Measurements from ENCODE around the gene AFF3.

The AFF3 gene

GRCh38 chr2:99597616-99598015 lies 544.8 kb downstream of the AFF3 start:
- peak; percentile 76 for DNase-seq (ENCODE audit: low spot score)

- no peak for DNase-seq (ENCODE audit: low spot score)
Observed at GRCh38 chr2:99595373-99595772, 547.0 kb downstream of the AFF3 start.

- DNase-seq (ENCODE audit: low spot score), result no peak
Observed at GRCh38 chr2:99593692-99594427, 548.5 kb downstream of the AFF3 start.

GRCh38 chr2:99576775-99577174 lies 565.6 kb downstream of the AFF3 start:
- no peak for DNase-seq (ENCODE audit: low spot score)

- DNase-seq (ENCODE audit: low spot score), result no peak
Observed at GRCh38 chr2:99573634-99574251, 568.6 kb downstream of the AFF3 start.

- DNase-seq (ENCODE audit: low spot score), result peak; percentile 16
Observed at GRCh38 chr2:99572373-99573164, 569.8 kb downstream of the AFF3 start.

- peak; percentile 42 for DNase-seq (ENCODE audit: low spot score)
Observed at GRCh38 chr2:99571954-99572353, 570.4 kb downstream of the AFF3 start.

- DNase-seq (ENCODE audit: low spot score), result peak; percentile 24
Observed at GRCh38 chr2:99571533-99571932, 570.9 kb downstream of the AFF3 start.

GRCh38 chr2:99571021-99571420 lies 571.4 kb downstream of the AFF3 start:
- DNase-seq (ENCODE audit: low spot score), result no peak

- DNase-seq (ENCODE audit: low spot score), result no peak
Observed at GRCh38 chr2:99569386-99569785, 573.0 kb downstream of the AFF3 start.

GRCh38 chr2:99565227-99565626 lies 577.2 kb downstream of the AFF3 start:
- no peak for DNase-seq (ENCODE audit: low spot score)

- no peak for DNase-seq (ENCODE audit: low spot score)
Observed at GRCh38 chr2:99562516-99562915, 579.9 kb downstream of the AFF3 start.

- DNase-seq (ENCODE audit: low spot score), result no peak
Observed at GRCh38 chr2:99561804-99562203, 580.6 kb downstream of the AFF3 start.

GRCh38 chr2:99559075-99559662 lies 583.2 kb downstream of the AFF3 start:
- peak; percentile 90 for DNase-seq (ENCODE audit: low spot score)

- no peak for DNase-seq (ENCODE audit: low spot score)
Observed at GRCh38 chr2:99555404-99555803, 587.0 kb downstream of the AFF3 start.

- DNase-seq (ENCODE audit: low spot score), result no peak
Observed at GRCh38 chr2:99554871-99555270, 587.5 kb downstream of the AFF3 start.

GRCh38 chr2:99554238-99554637 lies 588.2 kb downstream of the AFF3 start:
- DNase-seq (ENCODE audit: low spot score), result no peak

GRCh38 chr2:99552529-99552928 lies 589.9 kb downstream of the AFF3 start:
- no peak for DNase-seq (ENCODE audit: low spot score)

GRCh38 chr2:99550368-99550767 lies 592.0 kb downstream of the AFF3 start:
- no peak for DNase-seq (ENCODE audit: low spot score)

- no peak for DNase-seq (ENCODE audit: low spot score)
Observed at GRCh38 chr2:99545604-99546003, 596.8 kb downstream of the AFF3 start.

- peak; percentile 58 for DNase-seq (ENCODE audit: low spot score)
Observed at GRCh38 chr2:99545066-99545465, 597.3 kb downstream of the AFF3 start.

- no peak for DNase-seq (ENCODE audit: low spot score)
Observed at GRCh38 chr2:99544608-99545007, 597.8 kb downstream of the AFF3 start.

- DNase-seq (ENCODE audit: low spot score), result no peak
Observed at GRCh38 chr2:99543247-99543646, 599.1 kb downstream of the AFF3 start.

All from AG20443 (cell line).